Fibroblast of lung (primary cell): ENCODE measurements around the gene LRMDA. TPM values are rescaled to one million over a fixed set of nuclear protein-coding genes. Genes with fewer than 3 reads are reported as not detected.

Experiments
- DNase-seq, 2 donors: peaks; one replicate each; pipeline versions ENCODE4 v3.0.0 to v3.0.0-alpha.2; 2010; ENCODE audit warnings: low read depth in 2 of 2
- H2AFZ ChIP-seq: 2 replicates; pipeline ENCODE4 v1.5.1; 2012; ENCODE audit warnings: low read length, control low read depth, inconsistent platforms
- H3K27ac ChIP-seq: 2 replicates; pipeline ENCODE4 v1.5.1; 2011; ENCODE audit warnings: low read length, control low read depth; ENCODE audit not compliant: insufficient read depth
- H3K27me3 ChIP-seq: 2 replicates; pipeline ENCODE4 v1.5.1; 2011; ENCODE audit warnings: mild to moderate bottlenecking, low read length; ENCODE audit not compliant: control insufficient read depth, insufficient read depth
- H3K36me3 ChIP-seq: 2 replicates; pipeline ENCODE4 v1.5.1; 2011; ENCODE audit warnings: low read length; ENCODE audit not compliant: control insufficient read depth, insufficient read depth
- H3K4me1 ChIP-seq: 2 replicates; pipeline ENCODE4 v1.5.1; 2011; ENCODE audit warnings: low read length; ENCODE audit not compliant: control insufficient read depth, insufficient read depth; ENCODE audit errors: extremely low read depth
- H3K4me2 ChIP-seq: 2 replicates; pipeline ENCODE4 v1.5.1; 2011; ENCODE audit warnings: low read length, control low read depth; ENCODE audit not compliant: insufficient read depth; ENCODE audit errors: extremely low read depth
- H3K4me3 ChIP-seq, 4 experiments: fragments of 200-600 bp in 1 of 4; sonication (generic) in 1 of 4; replicated peaks in 1 of 4; 2 replicates each; pipeline ENCODE4 v1.5.1; 2011 to 2016; ENCODE audit warnings: low read length in 4 of 4, low read depth in 3 of 4, mild to moderate bottlenecking in 3 of 4, control low read depth in 2 of 4, inconsistent platforms in 1 of 4, mixed read lengths in 1 of 4; ENCODE audit not compliant: insufficient read depth in 1 of 4; ENCODE audit errors: control extremely low read depth in 1 of 4
- H3K79me2 ChIP-seq: 2 replicates; pipeline ENCODE4 v1.5.1; 2012; ENCODE audit warnings: mild to moderate bottlenecking, low read length, inconsistent platforms; ENCODE audit not compliant: control insufficient read depth, insufficient read depth
- H3K9ac ChIP-seq: 2 replicates; pipeline ENCODE4 v1.5.1; 2011; ENCODE audit warnings: mild to moderate bottlenecking, low read length, control low read depth; ENCODE audit not compliant: insufficient read depth
- H3K9me3 ChIP-seq: 2 replicates; pipeline ENCODE4 v1.5.1; 2012; ENCODE audit warnings: low read depth, low read length; ENCODE audit not compliant: control insufficient read depth, insufficient read depth
- H4K20me1 ChIP-seq: 2 replicates; pipeline ENCODE4 v1.5.1; 2011; ENCODE audit warnings: low read length; ENCODE audit not compliant: control insufficient read depth, insufficient read depth; ENCODE audit errors: extremely low read depth
- EZH2 ChIP-seq: IDR thresholded peaks from 2 replicates; pipeline ENCODE4 v1.5.1; 2012; ENCODE audit warnings: low read length, control low read depth, mild to moderate bottlenecking; ENCODE audit errors: missing control alignments
- polyA plus RNA-seq, 2 donors: library from polyadenylated mRNA; depleted of rRNA in 1 of 2; stranded (reverse) in 1 of 2; unstranded in 1 of 2; fragments of >200 nt; gene quantifications; 2 replicates each; pipeline ENCODE4 v1.2.1, GENCODE V29; 2011 to 2012; ENCODE audit warnings: missing spikeins in 1 of 2
- total RNA-seq: library from RNA; depleted of rRNA; stranded (reverse); fragments of >200 nt; gene quantifications from 2 replicates; pipeline ENCODE4 v1.2.1, GENCODE V29; 2014
- TF ChIP-seq, protein P1 (sequence below), 2 donors: IDR thresholded peaks in 1 of 2; conservative IDR thresholded peaks in 1 of 2; 1 replicate in 1 of 2; 2 replicates in 1 of 2; pipeline ENCODE4 v1.5.1; 2011 to 2012; ENCODE audit warnings: low read length in 2 of 2, control low read depth in 1 of 2, inconsistent platforms in 1 of 2, low read depth in 1 of 2, mild to moderate bottlenecking in 1 of 2

The LRMDA gene
- total and polyA plus RNA-seq, 2 donors (not counting 1 experiment from before 2014, with no cell fraction given), result 1.7 to 2.0 TPM

GRCh38 chr10:76192694-76193320 is 761.4 kb downstream of the LRMDA start:
- no peaks in the 10 kb centered on the region for H4K20me1 ChIP-seq
- H3K4me3 ChIP-seq, result no peak overlapping the region
- H3K27me3 ChIP-seq, result no peaks in the 10 kb centered on the region
- no peak overlapping the region for H3K27ac ChIP-seq
- no peaks in the 10 kb centered on the region for H3K9me3 ChIP-seq
- H3K4me2 ChIP-seq, result no peak overlapping the region
- no peak overlapping the region for H2AFZ ChIP-seq
- no peaks in the 10 kb centered on the region for H3K79me2 ChIP-seq
- TF ChIP-seq EZH2, result no peak
- TF ChIP-seq, protein P1, sequence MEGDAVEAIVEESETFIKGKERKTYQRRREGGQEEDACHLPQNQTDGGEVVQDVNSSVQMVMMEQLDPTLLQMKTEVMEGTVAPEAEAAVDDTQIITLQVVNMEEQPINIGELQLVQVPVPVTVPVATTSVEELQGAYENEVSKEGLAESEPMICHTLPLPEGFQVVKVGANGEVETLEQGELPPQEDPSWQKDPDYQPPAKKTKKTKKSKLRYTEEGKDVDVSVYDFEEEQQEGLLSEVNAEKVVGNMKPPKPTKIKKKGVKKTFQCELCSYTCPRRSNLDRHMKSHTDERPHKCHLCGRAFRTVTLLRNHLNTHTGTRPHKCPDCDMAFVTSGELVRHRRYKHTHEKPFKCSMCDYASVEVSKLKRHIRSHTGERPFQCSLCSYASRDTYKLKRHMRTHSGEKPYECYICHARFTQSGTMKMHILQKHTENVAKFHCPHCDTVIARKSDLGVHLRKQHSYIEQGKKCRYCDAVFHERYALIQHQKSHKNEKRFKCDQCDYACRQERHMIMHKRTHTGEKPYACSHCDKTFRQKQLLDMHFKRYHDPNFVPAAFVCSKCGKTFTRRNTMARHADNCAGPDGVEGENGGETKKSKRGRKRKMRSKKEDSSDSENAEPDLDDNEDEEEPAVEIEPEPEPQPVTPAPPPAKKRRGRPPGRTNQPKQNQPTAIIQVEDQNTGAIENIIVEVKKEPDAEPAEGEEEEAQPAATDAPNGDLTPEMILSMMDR (conservative IDR thresholded peaks at IDR 0.05 in 1 of 2, IDR thresholded peaks at IDR 0.05 in 1 of 2; ENCODE audit: low read depth in 1 of 2, low read length in 2 of 2), result no peak
- H3K36me3 ChIP-seq, result no peaks in the 10 kb centered on the region
- H3K4me1 ChIP-seq, result no peaks in the 10 kb centered on the region
- peak in 1 of 2 donors; percentile 86 for DNase-seq
- no peak overlapping the region for H3K9ac ChIP-seq

- H2AFZ ChIP-seq, result no peak overlapping the region
These were observed 764.4 kb downstream of the LRMDA start for GRCh38 chr10:76195654-76196390.

GRCh38 chr10:76197293-76197692 is 765.9 kb downstream of the LRMDA start:
- no peak for DNase-seq
- Histone ChIP-seq H3K4me3 (no peak overlapping the region), H3K9me3 (no peaks in the 10 kb centered on the region), H3K79me2 (no peaks in the 10 kb centered on the region), H3K27me3 (no peaks in the 10 kb centered on the region), H2AFZ (no peak overlapping the region), H3K9ac (no peak overlapping the region), H3K36me3 (no peaks in the 10 kb centered on the region), H3K27ac (no peak overlapping the region), H3K4me2 (no peak overlapping the region), H4K20me1 (no peaks in the 10 kb centered on the region), H3K4me1 (no peaks in the 10 kb centered on the region)
- TF ChIP-seq, protein P1 (conservative IDR thresholded peaks at IDR 0.05 in 1 of 2, IDR thresholded peaks at IDR 0.05 in 1 of 2; ENCODE audit: low read depth in 1 of 2, low read length in 2 of 2), result no peak
- TF ChIP-seq EZH2, result no peak

More at GRCh38 chr10:76195654-76196390, 764.4 kb downstream of the LRMDA start:
- no peak overlapping the region for H3K27ac ChIP-seq
- H3K4me3 ChIP-seq, result no peak overlapping the region
- H3K79me2 ChIP-seq, result no peaks in the 10 kb centered on the region
- H3K4me2 ChIP-seq, result no peak overlapping the region
- H3K9me3 ChIP-seq, result no peaks in the 10 kb centered on the region
- no peak for TF ChIP-seq EZH2
- TF ChIP-seq, protein P1 (conservative IDR thresholded peaks at IDR 0.05 in 1 of 2, IDR thresholded peaks at IDR 0.05 in 1 of 2; ENCODE audit: low read depth in 1 of 2, low read length in 2 of 2), result no peak
- no peaks in the 10 kb centered on the region for H3K36me3 ChIP-seq
- H3K4me1 ChIP-seq, result no peaks in the 10 kb centered on the region
- no peak overlapping the region for H3K9ac ChIP-seq
- H3K27me3 ChIP-seq, result no peaks in the 10 kb centered on the region
- no peaks in the 10 kb centered on the region for H4K20me1 ChIP-seq
- peak in 1 of 2 donors; percentile 51 for DNase-seq
